A549 (cell line): ENCODE measurements around the gene USP24. TPM values are rescaled to one million over a fixed set of nuclear protein-coding genes. Genes with fewer than 3 reads are reported as not detected.
A peak's percentile ranks its signal among the peaks of the same experiment; 100 is the strongest.

Experiments
- ATAC-seq, 2 experiments: fragments of 200-7000 bp in 1 of 2; fragments of >200 bp in 1 of 2; cut with Nextera tagmentation in 1 of 2; cut with Tn5 transposase in 1 of 2; 3 replicates each; pipeline versions ENCODE4 v1.8.0 to v1.9.1; 2018 to 2020; ENCODE audit warnings: mild to moderate bottlenecking in 1 of 2, moderate library complexity in 1 of 2
- CTCF ChIA-PET: fragments of 300-600 bp; sonication (Branson Sonifier 250); formaldehyde crosslinking; extraction: SDS; loops from one replicate; lab custom pipeline; 2021; ENCODE audit warnings: antibody characterized with exemption, inconsistent platforms; lab: Yijun Ruan, JAX
- POLR2A ChIA-PET: fragments of 350-600 bp; formaldehyde crosslinking; extraction: SDS; loops from one replicate; lab custom pipeline; 2021; ENCODE audit warnings: antibody characterized with exemption, inconsistent platforms; lab: Yijun Ruan, JAX
- DNase-seq, 2 experiments: peaks; one replicate each; pipeline versions ENCODE4 v3.0.0 to v3.0.0-alpha.2; 2011 to 2016; ENCODE audit warnings: low read depth in 1 of 2, low spot score in 1 of 2
- FAIRE-seq: peaks from 2 replicates; lab custom pipeline; 2011; peaks lifted over from hg19 to GRCh38; lab: Jason Lieb, UNC
- H3K27ac ChIP-seq, 2 experiments: fragments of >200 bp; sonication (Bioruptor Twin); formaldehyde crosslinking; 3 replicates each; pipeline ENCODE4 v1.5.1; 2016 to 2017
- H3K4me1 ChIP-seq: fragments of >200 bp; sonication (Bioruptor Twin); formaldehyde crosslinking; 3 replicates; pipeline ENCODE4 v1.6.1; 2016
- H3K4me2 ChIP-seq: fragments of >200 bp; sonication (Bioruptor Twin); formaldehyde crosslinking; 3 replicates; pipeline ENCODE4 v1.6.1; 2016
- H3K4me3 ChIP-seq: fragments of >200 bp; sonication (Bioruptor Twin); formaldehyde crosslinking; 3 replicates; pipeline ENCODE4 v1.5.1; 2016
- H3K9me3 ChIP-seq: fragments of >200 bp; sonication (Bioruptor Twin); formaldehyde crosslinking; 3 replicates; pipeline ENCODE4 v1.6.1; 2016
- ATOH8 ChIP-seq: fragments of 250-450 bp; sonication (Bioruptor Pico); IDR thresholded peaks from 2 replicates; pipeline ENCODE4 v1.5.0; 2020; ENCODE audit warnings: low read depth, mild to moderate bottlenecking, moderate library complexity
- BHLHE40 ChIP-seq: IDR thresholded peaks from 2 replicates; pipeline ENCODE4 v1.6.1; 2012; ENCODE audit warnings: low read depth, low read length, inconsistent platforms
- CEBPB ChIP-seq, 2 experiments: fragments of >200 bp in 1 of 2; sonication (Bioruptor Twin) in 1 of 2; formaldehyde crosslinking in 1 of 2; IDR thresholded peaks; 2 replicates each; pipeline ENCODE4 v1.6.1; 2012 to 2016
- CHD4 ChIP-seq: fragments of 200-600 bp; sonication (generic); IDR thresholded peaks from 2 replicates; pipeline ENCODE4 v1.6.1; 2016; ENCODE audit warnings: antibody characterized with exemption, mild to moderate bottlenecking, borderline replicate concordance
- HDAC2 ChIP-seq: fragments of 200-600 bp; sonication (generic); IDR thresholded peaks from 2 replicates; pipeline ENCODE4 v1.6.1; 2016
- JUN ChIP-seq, 2 experiments: fragments of >200 bp; sonication (Bioruptor Twin); formaldehyde crosslinking; IDR thresholded peaks; 2 replicates in 1 of 2; 3 replicates in 1 of 2; pipeline ENCODE4 v1.6.1; 2016 to 2017
- JUNB ChIP-seq: fragments of >200 bp; sonication (Bioruptor Twin); formaldehyde crosslinking; IDR thresholded peaks from 2 replicates; pipeline ENCODE4 v1.6.1; 2016
- KDM1A ChIP-seq: fragments of 200-600 bp; sonication (generic); IDR thresholded peaks from 2 replicates; pipeline ENCODE4 v1.6.1; 2016; ENCODE audit warnings: low read depth, mild to moderate bottlenecking
- KDM5A ChIP-seq: fragments of 200-600 bp; sonication (generic); IDR thresholded peaks from 2 replicates; pipeline ENCODE4 v1.6.1; 2016; ENCODE audit warnings: antibody characterized with exemption, mild to moderate bottlenecking
- MAFK ChIP-seq: fragments of 450-650 bp; IDR thresholded peaks from 2 replicates; pipeline ENCODE4 v1.6.1; 2014; ENCODE audit not compliant: partially characterized antibody
- MAZ ChIP-seq: fragments of 150-350 bp; IDR thresholded peaks from 2 replicates; pipeline ENCODE4 v1.6.1; 2014; ENCODE audit warnings: antibody characterized with exemption, low read depth, low read length, borderline replicate concordance
- PHF8 ChIP-seq: fragments of 200-600 bp; sonication (generic); IDR thresholded peaks from 2 replicates; pipeline ENCODE4 v1.6.1; 2016; ENCODE audit warnings: low read depth, mild to moderate bottlenecking, antibody characterized with exemption, moderate library complexity, borderline replicate concordance
- POLR2A ChIP-seq: IDR thresholded peaks from 2 replicates; pipeline ENCODE4 v1.6.1; 2012; ENCODE audit warnings: mild to moderate bottlenecking, low read length
- POLR2AphosphoS2 ChIP-seq: conservative IDR thresholded peaks from 2 replicates; pipeline ENCODE4 v1.6.1; 2012; ENCODE audit warnings: low read length, improper control_type of control experiment, inconsistent platforms
- RARB ChIP-seq: fragments of 250-450 bp; sonication (Bioruptor Pico); IDR thresholded peaks from 2 replicates; pipeline ENCODE4 v1.8.0; 2021; ENCODE audit warnings: mild to moderate bottlenecking, moderate library complexity
- RFX5 ChIP-seq: fragments of 450-650 bp; IDR thresholded peaks from 2 replicates; pipeline ENCODE4 v1.7.1; 2014; ENCODE audit warnings: antibody characterized with exemption, mild to moderate bottlenecking, moderate library complexity
- RNF2 ChIP-seq: fragments of 200-600 bp; sonication (generic); IDR thresholded peaks from 2 replicates; pipeline ENCODE4 v1.6.1; 2016; ENCODE audit warnings: low read depth, mild to moderate bottlenecking, antibody characterized with exemption, moderate library complexity, borderline replicate concordance
- TFCP2L1 ChIP-seq: fragments of 250-450 bp; sonication (Bioruptor Pico); IDR thresholded peaks from 2 replicates; pipeline ENCODE4 v1.5.0; 2021; ENCODE audit warnings: mild to moderate bottlenecking
- TP53 ChIP-seq: fragments of 250-450 bp; sonication (Bioruptor Pico); IDR thresholded peaks from 2 replicates; pipeline ENCODE4 v1.5.0; 2021; ENCODE audit warnings: mild to moderate bottlenecking, moderate library complexity
- ZC3H11A ChIP-seq: fragments of 450-650 bp; IDR thresholded peaks from 2 replicates; pipeline ENCODE4 v1.6.1; 2014; ENCODE audit warnings: antibody characterized with exemption, mild to moderate bottlenecking
- ZFP36 ChIP-seq: fragments of 450-650 bp; IDR thresholded peaks from 2 replicates; pipeline ENCODE4 v1.6.1; 2014; ENCODE audit warnings: borderline replicate concordance; ENCODE audit not compliant: partially characterized antibody
- ZNF302 ChIP-seq: fragments of 250-450 bp; sonication (Bioruptor Pico); IDR thresholded peaks from 2 replicates; pipeline ENCODE4 v1.9.0; 2021; ENCODE audit warnings: inconsistent platforms, mild to moderate bottlenecking, moderate library complexity
- ZSCAN20 ChIP-seq: fragments of 250-450 bp; sonication (Bioruptor Pico); IDR thresholded peaks from 2 replicates; pipeline ENCODE4 v1.8.0; 2022; ENCODE audit warnings: mild to moderate bottlenecking, moderate library complexity
- WGBS: methylation state at CpG from one replicate; pipeline ENCODE4 v1.1.6; 2017; ENCODE audit errors: missing lambda C conversion rate; 5-methylcytosine and 5-hydroxymethylcytosine counted together
- polyA plus RNA-seq, 4 experiments: library from polyadenylated mRNA; depleted of rRNA in 3 of 4; stranded (reverse); fragments of >200 nt; fragmentation: RNase III in 1 of 4; extraction: RNeasy Plus Mini Kit Qiagen cat#74134 plus additional on column Dnase treatment in 1 of 4; gene quantifications; 2 replicates in 3 of 4; 3 replicates in 1 of 4; pipeline ENCODE4 v1.2.3, GENCODE V29; 2011 to 2017
- TF ChIP-seq, protein P1 (sequence below): fragments of >200 bp; sonication (Bioruptor Twin); formaldehyde crosslinking; IDR thresholded peaks from 2 replicates; pipeline ENCODE4 v1.6.1; 2016
- TF ChIP-seq, protein P2 (sequence below): fragments of >200 bp; sonication (Bioruptor Twin); formaldehyde crosslinking; IDR thresholded peaks from 3 replicates; pipeline ENCODE4 v1.6.1; 2016
- TF ChIP-seq, protein P3 (sequence below): fragments of 200-600 bp; sonication (generic); IDR thresholded peaks from 2 replicates; pipeline ENCODE4 v1.6.1; 2016; ENCODE audit warnings: antibody characterized with exemption, mild to moderate bottlenecking, moderate library complexity

Gene USP24
- polyA plus RNA-seq, 2 of the 4 experiments (the other 2 are of a cell fraction), result 14.7 to 21.7 TPM

GRCh38 chr1:55038552-55038838, 176.7 kb downstream of the USP24 start (continued):
- no peak for TF ChIP-seq RARB (CRISPR knock-in tag)

- FAIRE-seq (no peak), ATAC-seq (no peak), DNase-seq (no peak)
- H3K27ac ChIP-seq, result no peak overlapping the region
- no peak overlapping the region for H3K4me3 ChIP-seq
- ChIA-PET POLR2A (no interaction called here), CTCF (no interaction called here)
- no peak for TF ChIP-seq PHF8
- no peak for TF ChIP-seq ATOH8 (CRISPR knock-in tag)
- TF ChIP-seq HDAC2, result no peak
- no peak for TF ChIP-seq RFX5
- no peak for TF ChIP-seq ZFP36
- no peak for TF ChIP-seq TP53 (CRISPR knock-in tag)
- TF ChIP-seq KDM5A, result no peak
- TF ChIP-seq POLR2A, result no peak
- TF ChIP-seq BHLHE40, result no peak
- no peak for TF ChIP-seq KDM1A
- no peak for TF ChIP-seq POLR2AphosphoS2
- TF ChIP-seq JUN (IDR thresholded peaks at IDR 0.05), result no peak
- no peak for TF ChIP-seq JUNB
- TF ChIP-seq, protein P1, sequence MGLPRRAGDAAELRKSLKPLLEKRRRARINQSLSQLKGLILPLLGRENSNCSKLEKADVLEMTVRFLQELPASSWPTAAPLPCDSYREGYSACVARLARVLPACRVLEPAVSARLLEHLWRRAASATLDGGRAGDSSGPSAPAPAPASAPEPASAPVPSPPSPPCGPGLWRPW, result no peak
- no peak for TF ChIP-seq MAFK
- H3K4me2 ChIP-seq, result no peak overlapping the region
- peaks cover 25% of the 10 kb centered on the region for H3K4me1 ChIP-seq
- 89% methylated on average over 8 of the region's 8 CpGs for WGBS
- no peaks in the 10 kb centered on the region for H3K9me3 ChIP-seq
Observed at GRCh38 chr1:55037733-55038551, 177.2 kb downstream of the USP24 start.

DNA sequence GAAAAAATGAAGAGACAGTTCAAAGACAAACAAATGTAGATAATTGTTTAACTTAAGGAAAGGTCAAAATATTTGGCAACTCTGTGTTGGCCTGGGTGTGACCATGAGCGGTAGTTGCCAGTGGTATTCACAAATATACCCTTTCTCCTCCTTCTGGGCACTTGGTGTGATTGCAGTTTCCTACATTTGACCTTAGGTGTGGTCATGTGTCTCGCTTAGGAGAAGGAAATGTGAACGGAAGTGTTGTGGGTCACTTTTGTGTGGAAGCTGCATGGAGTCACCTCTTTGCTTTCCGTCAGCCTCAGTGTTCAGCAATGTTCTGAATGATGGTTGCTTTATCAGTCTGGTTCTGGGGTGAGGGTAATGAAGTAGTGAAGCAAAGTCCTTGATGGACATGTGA, 179.3 kb downstream of the USP24 start:
- 25% methylated on average over 4 of the region's 4 CpGs for WGBS
- FAIRE-seq (no peak), DNase-seq (peak; percentile 55 to 60), ATAC-seq (peak in 1 of 2 experiments; percentile 29; a peak in 3 of 6 replicates)
- H3K4me2 ChIP-seq, result peak overlapping the region; percentile 40; the same call in 1 of the 3 replicates
- no peak overlapping the region for H3K27ac ChIP-seq
- no peak overlapping the region for H3K4me3 ChIP-seq
- ChIA-PET POLR2A (no interaction called here), CTCF (interaction anchor here (0.8 to 4.3 kb wide), 2 partner anchors 13 to 14 kb away, joined by 3 to 25 read pairs; no protein-coding TSS in a partner anchor)
- TF ChIP-seq MAZ, result no peak
- TF ChIP-seq HDAC2, result no peak
- no peak for TF ChIP-seq ZNF302 (CRISPR knock-in tag)
- TF ChIP-seq ZSCAN20 (CRISPR knock-in tag), result no peak
- H3K4me1 ChIP-seq, result peaks cover 24% of the 10 kb centered on the region
- no peaks in the 10 kb centered on the region for H3K9me3 ChIP-seq

DNA sequence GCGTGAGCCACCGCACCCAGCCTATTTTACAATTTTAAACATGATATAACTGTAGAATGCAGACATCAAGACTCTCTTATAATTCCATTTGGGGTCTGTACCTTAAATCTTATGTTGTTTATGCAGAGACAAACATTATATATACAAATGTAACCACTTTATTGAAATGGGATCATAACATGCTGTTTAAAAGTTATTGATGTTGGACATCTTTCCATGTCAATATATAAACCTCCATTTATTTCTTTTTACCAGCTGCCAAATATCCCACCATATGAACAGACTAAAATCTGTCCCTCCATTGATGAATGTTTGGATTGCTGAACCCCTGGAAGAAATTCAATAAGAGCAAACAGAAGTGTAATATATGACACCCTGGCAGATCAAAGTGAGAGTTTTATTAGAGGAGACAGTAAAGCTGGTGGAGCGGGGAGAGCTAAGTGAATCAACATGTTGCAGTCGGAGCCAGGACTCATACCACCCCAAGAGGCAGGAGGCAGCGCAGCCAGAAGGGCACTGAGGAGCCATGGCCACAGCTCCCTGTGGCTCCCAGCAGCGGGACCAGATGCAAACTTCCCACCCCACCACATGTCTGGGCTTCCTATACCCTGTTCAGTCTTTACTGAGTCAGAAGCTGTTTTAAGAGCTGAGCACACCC, 180.6 kb downstream of the USP24 start:
- Histone ChIP-seq H3K9me3 (no peaks in the 10 kb centered on the region), H3K4me1 (peaks cover 19% of the 10 kb centered on the region), H3K4me2 (no peak overlapping the region), H3K4me3 (no peak overlapping the region), H3K27ac (no peak overlapping the region)
- 94% methylated on average over 6 of the region's 6 CpGs for WGBS
- DNase-seq (no peak), FAIRE-seq (no peak), ATAC-seq (no peak)
- CTCF ChIA-PET, result interaction anchor here (0.6 to 4.3 kb wide), 3 partner anchors 13 to 63 kb away, joined by 3 to 25 read pairs (median 3); no protein-coding TSS in a partner anchor
- POLR2A ChIA-PET, result no interaction called here
- TF ChIP-seq MAFK (no peak), ZC3H11A (no peak), KDM5A (no peak), RNF2 (no peak), RARB (CRISPR knock-in tag) (no peak), JUNB (no peak), HDAC2 (no peak), CHD4 (no peak), KDM1A (no peak), CEBPB (IDR thresholded peaks at IDR 0.05) (no peak), BHLHE40 (no peak), TFCP2L1 (no peak)
- TF ChIP-seq, protein P2, sequence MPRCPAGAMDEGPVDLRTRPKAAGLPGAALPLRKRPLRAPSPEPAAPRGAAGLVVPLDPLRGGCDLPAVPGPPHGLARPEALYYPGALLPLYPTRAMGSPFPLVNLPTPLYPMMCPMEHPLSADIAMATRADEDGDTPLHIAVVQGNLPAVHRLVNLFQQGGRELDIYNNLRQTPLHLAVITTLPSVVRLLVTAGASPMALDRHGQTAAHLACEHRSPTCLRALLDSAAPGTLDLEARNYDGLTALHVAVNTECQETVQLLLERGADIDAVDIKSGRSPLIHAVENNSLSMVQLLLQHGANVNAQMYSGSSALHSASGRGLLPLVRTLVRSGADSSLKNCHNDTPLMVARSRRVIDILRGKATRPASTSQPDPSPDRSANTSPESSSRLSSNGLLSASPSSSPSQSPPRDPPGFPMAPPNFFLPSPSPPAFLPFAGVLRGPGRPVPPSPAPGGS, result no peak
- TF ChIP-seq, protein P3, sequence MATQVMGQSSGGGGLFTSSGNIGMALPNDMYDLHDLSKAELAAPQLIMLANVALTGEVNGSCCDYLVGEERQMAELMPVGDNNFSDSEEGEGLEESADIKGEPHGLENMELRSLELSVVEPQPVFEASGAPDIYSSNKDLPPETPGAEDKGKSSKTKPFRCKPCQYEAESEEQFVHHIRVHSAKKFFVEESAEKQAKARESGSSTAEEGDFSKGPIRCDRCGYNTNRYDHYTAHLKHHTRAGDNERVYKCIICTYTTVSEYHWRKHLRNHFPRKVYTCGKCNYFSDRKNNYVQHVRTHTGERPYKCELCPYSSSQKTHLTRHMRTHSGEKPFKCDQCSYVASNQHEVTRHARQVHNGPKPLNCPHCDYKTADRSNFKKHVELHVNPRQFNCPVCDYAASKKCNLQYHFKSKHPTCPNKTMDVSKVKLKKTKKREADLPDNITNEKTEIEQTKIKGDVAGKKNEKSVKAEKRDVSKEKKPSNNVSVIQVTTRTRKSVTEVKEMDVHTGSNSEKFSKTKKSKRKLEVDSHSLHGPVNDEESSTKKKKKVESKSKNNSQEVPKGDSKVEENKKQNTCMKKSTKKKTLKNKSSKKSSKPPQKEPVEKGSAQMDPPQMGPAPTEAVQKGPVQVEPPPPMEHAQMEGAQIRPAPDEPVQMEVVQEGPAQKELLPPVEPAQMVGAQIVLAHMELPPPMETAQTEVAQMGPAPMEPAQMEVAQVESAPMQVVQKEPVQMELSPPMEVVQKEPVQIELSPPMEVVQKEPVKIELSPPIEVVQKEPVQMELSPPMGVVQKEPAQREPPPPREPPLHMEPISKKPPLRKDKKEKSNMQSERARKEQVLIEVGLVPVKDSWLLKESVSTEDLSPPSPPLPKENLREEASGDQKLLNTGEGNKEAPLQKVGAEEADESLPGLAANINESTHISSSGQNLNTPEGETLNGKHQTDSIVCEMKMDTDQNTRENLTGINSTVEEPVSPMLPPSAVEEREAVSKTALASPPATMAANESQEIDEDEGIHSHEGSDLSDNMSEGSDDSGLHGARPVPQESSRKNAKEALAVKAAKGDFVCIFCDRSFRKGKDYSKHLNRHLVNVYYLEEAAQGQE, result no peak
